Stimulated activated CD8-positive, alpha-beta memory T cell treated with anti-CD3 and anti-CD28 coated beads, Interleukin-15, amount 100 ng/mL, for 24 hours (primary cell): ENCODE results near the gene OPCML.
"Not testable (repeated sequence)": the region's sequence is repeated elsewhere in the genome, so short reads cannot be mapped to it uniquely, and the experiment has no call there.

Source experiments
- DNase-seq: peaks from one replicate; pipeline ENCODE4 v3.0.0-alpha.2; 2020; ENCODE audit warnings: low read depth

OPCML gene

GRCh38 chr11:132427611-132428010, 1104.7 kb downstream of the OPCML start:
- DNase-seq, result no peak

- no peak for DNase-seq
Observed at GRCh38 chr11:132424433-132424832, 1107.9 kb downstream of the OPCML start.

- DNase-seq, result no peak
Observed at GRCh38 chr11:132423266-132423665, 1109.0 kb downstream of the OPCML start.

GRCh38 chr11:132422722-132423121, 1109.6 kb downstream of the OPCML start:
- no peak for DNase-seq

- no peak for DNase-seq
Observed at GRCh38 chr11:132421555-132421954, 1110.7 kb downstream of the OPCML start.

- no peak for DNase-seq
Observed at GRCh38 chr11:132414451-132414850, 1117.8 kb downstream of the OPCML start.

- DNase-seq, result no peak
Observed at GRCh38 chr11:132410383-132410782, 1121.9 kb downstream of the OPCML start.

- no peak for DNase-seq
Observed at GRCh38 chr11:132409573-132410355, 1122.5 kb downstream of the OPCML start.

GRCh38 chr11:132408877-132409276, 1123.4 kb downstream of the OPCML start:
- no peak for DNase-seq

- no peak for DNase-seq
Observed at GRCh38 chr11:132405728-132406127, 1126.6 kb downstream of the OPCML start.

GRCh38 chr11:132402071-132402684, 1130.1 kb downstream of the OPCML start:
- no peak for DNase-seq

GRCh38 chr11:132396318-132396717, 1136.0 kb downstream of the OPCML start:
- DNase-seq, result no peak

GRCh38 chr11:132395434-132395833, 1136.9 kb downstream of the OPCML start:
- DNase-seq, result no peak

- DNase-seq, result no peak
Observed at GRCh38 chr11:132379540-132379939, 1152.8 kb downstream of the OPCML start.

- no peak for DNase-seq
Observed at GRCh38 chr11:132373405-132374143, 1158.7 kb downstream of the OPCML start.

- DNase-seq, result not testable (repeated sequence)
Observed at GRCh38 chr11:132370114-132370513, 1162.2 kb downstream of the OPCML start.

- DNase-seq, result no peak
Observed at GRCh38 chr11:132367293-132367692, 1165.0 kb downstream of the OPCML start.

- DNase-seq, result no peak
Observed at GRCh38 chr11:132365650-132366049, 1166.7 kb downstream of the OPCML start.
